CD4-positive, alpha-beta T cell treated with Interleukin-10 for 1 hour (primary cell): ENCODE data around the gene SELENBP1.

Source experiments
- DNase-seq: peaks from one replicate; pipeline ENCODE4 v3.0.0-alpha.2; 2020

The SELENBP1 gene

DNA sequence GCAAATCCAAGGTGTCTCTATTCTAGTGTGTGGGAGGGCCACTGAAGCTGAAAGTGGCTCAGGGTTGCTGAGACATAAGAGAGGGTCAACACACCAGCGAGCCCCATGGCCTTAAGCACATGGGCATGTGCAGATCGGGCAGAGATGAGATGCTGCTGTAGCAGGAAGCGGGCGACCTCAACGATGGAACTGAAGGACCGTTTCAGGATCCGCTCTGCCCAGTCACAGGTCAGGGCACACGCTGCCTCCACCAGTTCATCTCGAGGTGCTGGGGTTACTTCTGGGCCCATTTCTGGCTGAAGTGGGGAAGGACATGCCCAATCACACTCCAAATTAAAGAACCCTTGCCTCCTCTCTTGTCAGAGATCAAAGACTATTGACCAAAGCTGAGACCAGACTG, 28.9 kb downstream of the SELENBP1 start:
- DNase-seq = no peak

DNA sequence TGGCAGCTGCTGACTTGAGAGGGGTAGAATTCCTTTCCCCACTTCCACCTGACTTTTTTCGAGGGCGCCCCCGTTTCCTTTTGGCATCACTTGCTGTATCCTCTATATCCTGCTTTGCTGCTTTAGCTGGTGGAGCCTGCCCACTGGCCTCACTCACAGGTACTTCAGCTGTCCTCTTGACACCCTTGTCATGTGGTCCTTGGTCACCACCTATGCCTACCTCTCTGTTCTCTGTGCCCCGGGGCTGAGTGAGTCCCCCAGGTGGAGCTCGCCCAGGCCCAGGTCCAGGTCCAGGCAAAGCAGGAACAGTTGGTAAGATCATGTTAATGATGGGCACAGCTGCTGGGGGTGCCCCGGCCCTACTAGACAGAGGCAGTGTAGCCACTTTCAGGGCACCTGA, 29.9 kb downstream of the SELENBP1 start:
- DNase-seq = no peak

DNA sequence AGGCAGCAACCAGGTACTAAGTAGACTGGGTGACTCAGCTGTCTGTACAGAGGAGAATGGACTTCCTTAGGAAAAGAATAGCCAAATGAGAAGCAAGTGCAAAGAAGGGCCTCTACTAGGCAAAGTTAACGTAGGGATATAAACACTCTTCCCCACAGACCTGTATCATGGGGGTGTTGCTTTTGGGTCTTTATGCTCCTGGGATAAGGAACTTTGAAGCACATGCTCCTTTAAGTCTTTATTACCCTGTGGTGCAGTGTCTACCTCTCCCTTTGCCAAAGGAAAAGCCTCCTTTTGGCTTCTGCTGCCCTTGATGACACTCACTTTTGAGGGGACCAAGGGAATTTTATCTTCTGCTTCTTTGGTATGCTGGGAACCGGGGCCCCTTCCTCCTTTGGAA, 30.5 kb downstream of the SELENBP1 start:
- DNase-seq = no peak

DNA sequence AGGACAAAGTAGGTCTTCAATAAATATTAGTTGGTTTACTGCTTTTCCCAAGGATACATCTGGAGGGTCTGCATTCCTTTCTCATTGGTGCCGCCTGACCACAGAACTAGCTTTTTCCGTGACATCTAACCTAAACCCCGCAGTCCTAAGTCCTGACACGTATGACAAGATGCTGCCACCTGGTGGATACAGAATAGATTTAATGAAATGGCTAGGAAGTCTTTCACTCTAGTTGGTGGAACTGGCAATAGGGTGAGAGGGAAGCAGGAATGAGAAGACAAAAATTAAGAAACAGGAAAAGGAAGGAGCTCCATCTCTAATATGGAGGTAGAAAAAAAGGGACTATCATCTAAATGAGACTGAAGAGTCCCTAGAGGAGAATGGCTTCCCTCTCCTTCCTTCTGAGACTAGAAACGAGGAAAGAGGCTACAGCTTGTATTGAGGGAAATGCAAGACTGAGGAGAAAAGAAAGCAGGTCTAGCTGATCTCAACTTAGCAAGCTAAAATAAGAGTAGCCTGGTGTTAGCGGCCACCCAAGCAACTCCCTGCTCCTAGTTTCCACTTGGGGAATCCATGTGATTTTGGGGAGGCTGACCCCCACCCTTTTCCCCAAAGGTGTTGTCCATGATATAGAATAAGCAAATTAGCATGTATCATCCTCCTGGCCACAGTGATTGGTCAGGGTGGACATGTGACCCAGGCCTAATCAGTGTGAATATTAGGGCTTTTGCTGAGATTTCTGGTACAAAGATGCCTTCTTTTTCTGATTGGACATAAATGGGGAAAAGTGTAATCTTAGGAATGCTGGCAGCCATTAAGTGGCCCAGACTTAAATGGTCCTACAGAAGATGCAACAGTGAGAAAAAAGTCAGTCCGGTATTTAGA, 31.4 kb downstream of the SELENBP1 start:
- peak; percentile 83 for DNase-seq

DNA sequence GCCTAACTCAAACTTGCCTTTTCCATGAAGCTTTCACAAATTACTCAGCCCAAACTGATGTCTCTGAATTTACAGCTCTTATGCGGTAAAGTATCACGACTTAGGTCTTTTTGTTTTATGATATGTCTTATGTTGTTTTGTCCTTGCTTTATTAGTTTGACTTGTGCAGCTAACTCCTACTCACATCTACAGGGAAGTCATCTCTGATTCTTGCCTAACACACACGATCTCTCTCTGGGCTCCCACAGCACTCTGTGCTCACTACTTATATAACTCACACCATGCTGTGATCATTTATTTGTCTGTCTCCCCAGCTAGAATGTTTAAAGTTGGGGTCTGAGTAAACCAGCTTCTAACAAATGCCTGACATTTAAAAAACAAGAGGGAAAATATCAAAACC, 35.9 kb downstream of the SELENBP1 start:
- no peak for DNase-seq

DNA sequence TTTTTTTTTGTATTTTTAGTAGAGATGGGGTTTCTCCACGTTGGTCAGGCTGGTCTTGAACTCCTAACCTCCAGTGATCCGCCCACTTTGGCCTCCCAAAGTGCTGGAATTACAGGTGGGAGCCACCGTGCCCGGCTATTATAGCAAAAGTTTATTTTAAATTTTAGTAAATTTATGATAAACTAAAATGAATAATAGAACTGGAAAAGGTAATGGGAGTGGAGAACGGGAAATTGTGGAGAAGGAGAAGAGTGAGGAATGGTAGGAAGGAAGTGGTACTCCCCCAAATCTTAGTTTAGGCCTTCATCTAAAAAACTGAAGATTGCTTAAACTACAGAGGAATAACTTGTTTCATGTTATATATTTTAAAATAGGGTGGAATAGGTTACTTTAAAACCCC, 37.7 kb downstream of the SELENBP1 start:
- no peak for DNase-seq

DNA sequence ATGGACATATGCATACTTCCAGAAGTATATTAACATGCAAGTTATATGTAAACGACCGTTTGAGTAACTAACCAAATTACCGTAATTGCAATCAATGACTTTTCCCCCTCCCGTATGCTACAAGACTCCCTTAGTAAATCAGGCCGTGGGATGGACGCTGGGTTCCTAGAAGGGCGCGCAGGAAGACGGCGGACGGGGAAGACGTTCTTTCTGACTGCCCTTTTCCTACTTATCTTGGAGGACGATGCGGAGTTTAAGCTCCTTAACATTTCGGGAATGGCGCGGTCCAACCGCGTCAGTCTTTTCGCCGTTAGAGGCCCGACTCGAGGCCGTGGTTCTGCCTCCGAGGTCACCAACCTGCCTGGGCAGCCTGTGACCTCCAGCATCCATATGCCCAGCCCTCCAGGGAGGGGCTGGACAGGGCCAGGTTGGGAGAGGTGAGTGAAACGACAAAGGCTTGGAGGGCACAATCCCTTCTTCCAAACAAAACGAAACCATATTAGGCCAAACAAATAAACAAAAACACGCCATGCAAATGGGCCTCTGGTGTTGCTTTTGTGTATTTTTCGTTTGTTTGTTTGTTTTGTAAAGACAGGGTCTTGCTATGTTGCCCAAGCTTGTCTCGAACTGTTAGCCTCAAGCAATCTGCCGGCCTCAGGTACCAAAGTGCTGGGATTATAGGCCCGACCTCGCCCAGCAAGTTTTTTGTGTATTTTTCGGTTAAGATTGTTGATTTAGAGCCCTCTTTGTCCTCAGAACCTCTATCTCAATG, 44.4 kb downstream of the SELENBP1 start:
- no peak for DNase-seq

DNA sequence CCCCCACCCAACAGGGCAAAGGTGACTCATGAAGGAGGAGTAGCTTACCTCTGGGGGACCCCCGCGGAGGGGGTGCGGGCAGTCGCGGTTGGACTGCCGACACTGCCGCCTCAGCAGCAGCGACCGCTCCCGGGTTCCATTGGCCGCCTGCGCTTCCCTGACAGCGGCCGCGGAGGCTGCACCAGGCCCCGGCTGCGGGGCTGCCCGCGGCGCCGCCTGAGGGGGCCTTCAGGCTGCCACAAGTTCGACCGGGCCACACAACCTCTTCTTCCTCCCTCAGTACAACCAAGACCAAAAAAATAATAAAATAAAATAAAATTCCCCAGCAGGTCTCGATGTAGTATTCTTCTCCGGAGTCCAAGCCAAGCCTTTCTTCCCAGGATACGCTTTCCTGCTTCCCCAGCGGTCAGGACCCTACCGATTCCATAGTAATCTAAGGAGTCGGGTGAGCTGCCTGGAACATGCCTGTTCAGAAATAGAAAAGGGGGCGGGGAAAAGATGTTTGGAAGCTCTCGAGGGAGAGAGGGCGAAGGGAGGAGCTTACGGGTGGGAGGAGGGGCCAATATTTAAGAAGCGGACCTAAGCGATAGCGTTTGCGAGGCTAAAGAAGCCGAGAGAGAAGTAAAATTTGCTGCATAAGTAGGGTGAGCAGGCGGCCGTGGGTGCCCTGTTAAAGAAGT, 45.1 kb downstream of the SELENBP1 start, which contains the start of gene PI4KB:
Gene PI4KB (minus strand): TSS at position 194 of the 680 bp plus-strand sequence. CDS start 10,935 bp downstream, outside the sequence.
- DNase-seq = peak; percentile 97

DNA sequence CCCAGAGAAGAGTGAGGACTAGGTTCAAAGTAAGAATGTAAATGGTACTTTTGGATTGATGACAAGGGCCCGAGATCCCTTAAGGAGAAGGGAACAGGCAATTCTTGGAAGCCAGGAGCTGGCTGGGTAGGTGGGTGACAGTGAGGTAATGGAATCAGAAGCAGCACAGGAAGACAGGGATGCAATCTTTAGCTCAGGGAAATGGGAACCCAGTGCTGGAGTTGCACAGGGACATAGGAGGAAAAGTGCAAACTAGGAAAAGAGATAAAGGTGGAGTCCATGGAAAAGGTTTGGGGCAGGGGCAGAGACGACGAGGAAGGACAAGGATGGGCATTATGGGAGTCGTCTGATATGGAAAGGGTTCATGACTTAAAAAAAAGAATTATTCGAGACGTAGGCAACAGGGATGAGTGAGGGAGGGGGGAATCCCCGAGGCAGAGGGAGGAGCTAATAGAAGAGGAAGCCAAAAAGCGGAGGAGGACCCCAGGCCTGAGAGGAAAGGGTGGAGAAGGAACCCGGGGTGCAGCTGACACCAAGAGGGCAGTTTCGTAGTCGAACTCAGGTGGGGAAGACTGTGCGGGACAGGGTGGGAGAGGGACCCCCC, 45.8 kb downstream of the SELENBP1 start:
- peak; percentile 78 for DNase-seq

DNA sequence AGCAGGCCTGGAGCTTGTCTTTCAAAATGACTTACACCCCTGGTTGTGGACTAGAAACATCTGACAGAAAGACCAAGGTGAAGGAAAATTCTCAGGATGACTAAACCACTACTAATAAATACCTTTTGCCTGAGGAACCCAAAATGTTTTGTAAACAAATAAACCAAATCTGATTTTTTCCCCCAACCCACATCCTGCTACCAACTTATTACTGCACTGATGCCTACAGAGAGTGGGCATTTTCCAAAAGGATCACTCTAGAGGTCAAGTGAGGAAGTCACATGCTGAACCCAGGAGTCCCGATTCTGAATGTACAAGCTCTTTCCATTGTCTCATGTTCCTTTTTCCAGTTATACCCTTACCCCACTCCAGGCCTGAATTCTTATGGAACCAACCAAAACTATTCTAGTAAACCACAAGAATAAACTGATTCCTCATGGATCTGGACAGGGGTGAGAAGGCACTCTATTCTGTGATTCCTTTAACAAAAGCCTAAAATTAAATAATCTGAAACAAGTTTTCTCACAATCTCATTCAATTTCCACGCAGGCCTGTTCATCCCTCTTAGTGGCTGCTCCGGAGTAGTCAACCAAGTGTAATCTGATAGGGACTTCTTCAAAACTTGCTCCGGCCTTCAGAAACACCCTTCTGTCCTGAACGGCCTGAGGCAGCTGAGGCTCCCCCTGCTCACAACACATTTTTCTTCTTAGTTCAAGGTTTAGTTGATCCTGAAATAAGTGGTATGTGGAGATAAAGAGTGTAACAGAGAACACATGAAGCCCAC, 46.7 kb downstream of the SELENBP1 start:
- no peak for DNase-seq

DNA sequence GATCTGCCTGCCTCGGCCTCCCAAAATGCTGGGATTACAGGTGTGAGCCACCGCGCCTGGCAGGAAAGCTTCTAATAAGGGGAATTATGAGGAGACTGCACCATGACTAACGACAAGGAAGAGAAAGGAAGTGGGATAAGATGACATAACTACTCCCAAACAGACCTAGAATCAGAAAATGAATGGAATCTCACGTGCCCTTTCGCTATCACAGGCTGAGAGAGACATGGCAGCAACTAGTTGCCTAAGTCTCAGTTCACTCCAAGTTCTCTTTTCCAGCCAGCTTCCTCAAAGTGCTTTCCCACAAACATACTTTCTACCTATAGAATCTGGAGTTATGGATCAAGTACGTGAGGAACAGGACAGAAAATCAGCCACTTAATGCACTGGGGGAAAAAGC, 47.3 kb downstream of the SELENBP1 start:
- DNase-seq = no peak

DNA sequence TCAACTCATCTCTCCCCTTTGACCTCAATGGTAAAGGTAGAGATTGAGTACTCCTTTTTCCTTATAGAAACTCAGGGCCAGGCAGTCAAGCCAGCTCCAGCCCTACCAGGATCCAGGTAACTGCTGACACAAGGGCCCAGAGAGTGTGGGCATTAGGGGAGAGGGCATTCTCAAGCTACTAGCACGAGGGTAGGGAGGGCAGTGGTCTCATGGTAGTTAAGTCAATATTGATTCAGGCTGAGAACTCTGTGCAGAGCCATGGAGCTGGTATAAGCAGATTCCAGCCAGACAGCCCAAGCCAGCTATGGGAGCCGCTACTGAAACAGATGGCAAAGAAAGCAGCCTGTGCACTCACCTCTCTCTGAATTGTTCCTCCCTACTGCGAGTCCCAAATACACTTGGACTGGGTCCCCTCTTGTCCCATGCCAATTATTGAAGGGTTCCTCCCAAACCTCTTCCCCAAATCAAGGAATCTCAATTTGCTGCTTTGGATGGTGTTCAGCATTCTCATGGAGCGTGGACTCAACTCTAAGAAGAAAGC, 48.0 kb downstream of the SELENBP1 start:
- no peak for DNase-seq

DNA sequence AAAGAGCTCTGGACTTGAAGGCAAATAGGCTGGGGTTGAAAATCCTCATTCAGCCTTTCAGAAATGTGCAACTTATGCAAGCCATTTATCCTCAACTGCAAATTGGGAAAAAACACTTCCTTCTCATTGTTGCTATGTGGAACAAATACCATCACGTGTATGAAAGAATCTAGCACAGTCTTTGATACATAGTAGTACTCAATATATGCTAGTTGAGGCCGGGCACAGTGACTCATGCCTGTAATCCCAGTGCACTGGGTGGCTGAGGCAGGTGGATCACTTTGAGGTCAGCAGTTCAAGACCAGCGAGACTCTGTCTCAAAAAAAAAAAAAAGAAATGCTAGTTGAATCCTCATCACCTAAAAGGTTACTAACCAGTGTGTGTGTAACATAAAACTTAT, 53.5 kb downstream of the SELENBP1 start:
- no peak for DNase-seq

DNA sequence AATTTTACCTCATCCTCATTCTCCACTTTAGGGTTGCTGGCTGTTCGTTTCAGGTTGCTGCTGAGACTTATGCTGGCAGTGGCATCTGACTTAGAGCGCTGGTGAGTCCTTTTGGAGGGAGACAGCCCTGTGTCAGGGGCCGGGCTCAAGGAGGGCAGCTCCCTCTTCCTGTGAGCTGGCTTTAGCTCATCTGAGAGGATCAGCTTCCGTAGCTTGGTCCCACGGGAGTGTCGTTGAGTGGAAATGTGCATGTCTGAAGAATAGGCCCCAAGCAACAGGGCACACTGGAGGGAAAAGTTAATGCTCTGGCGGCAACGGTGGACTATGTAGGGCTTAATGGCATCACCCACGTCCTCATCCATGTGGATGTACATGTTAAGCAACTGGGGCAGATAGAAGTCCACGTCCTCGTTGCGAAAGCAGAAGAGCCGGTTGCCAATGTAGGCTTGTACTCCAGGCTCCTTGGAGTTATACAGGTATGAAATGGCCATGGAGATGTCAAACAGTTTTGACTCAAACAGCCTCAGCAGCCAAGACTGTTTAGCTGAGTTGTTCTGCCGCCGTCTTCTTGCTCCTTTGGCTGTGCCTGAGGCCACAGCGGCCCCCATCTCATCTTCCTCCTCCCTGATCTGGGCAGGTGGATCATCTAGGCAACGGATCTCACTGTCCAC, 56.8 kb downstream of the SELENBP1 start:
- no peak for DNase-seq
